H1 (cell line): Measurements from ENCODE around the gene CDC5L. TPM values are rescaled to one million over a fixed set of nuclear protein-coding genes. Genes with fewer than 3 reads are reported as not detected.

ENCODE experiments used
- CBX8 ChIP-seq: fragments of 300-800, 300-1000 bp; sonication (generic); IDR thresholded peaks from 2 replicates; pipeline ENCODE4 v1.7.1; 2016; ENCODE audit warnings: low read depth, low read length, borderline replicate concordance
- CTBP2 ChIP-seq: IDR thresholded peaks from 2 replicates; pipeline ENCODE4 v1.7.0; 2011; ENCODE audit warnings: borderline replicate concordance, mild to moderate bottlenecking, moderate library complexity, mixed read lengths, low read length; ENCODE audit not compliant: insufficient read depth, insufficient read length
- EP300 ChIP-seq, 2 experiments: IDR thresholded peaks; 1 replicate in 1 of 2; 2 replicates in 1 of 2; pipeline ENCODE4 v1.6.1; 2011 to 2012; ENCODE audit warnings: low read depth in 2 of 2, low read length in 2 of 2, mild to moderate bottlenecking in 2 of 2, borderline replicate concordance in 1 of 2, inconsistent platforms in 1 of 2, moderate library complexity in 1 of 2
- FOSL1 ChIP-seq: IDR thresholded peaks from 2 replicates; pipeline ENCODE4 v1.6.1; 2011; ENCODE audit warnings: mild to moderate bottlenecking, low read depth, low read length, moderate library complexity; ENCODE audit not compliant: insufficient read depth
- NANOG ChIP-seq: IDR thresholded peaks from 2 replicates; pipeline ENCODE4 v1.6.1; 2011; ENCODE audit warnings: low read length, low read depth, mild to moderate bottlenecking, inconsistent platforms; ENCODE audit not compliant: insufficient read depth, poor library complexity, severe bottlenecking
- polyA plus RNA-seq, 7 experiments: library from polyadenylated mRNA; depleted of rRNA in 3 of 7; stranded (reverse) in 5 of 7; unstranded in 2 of 7; fragments of >200 nt in 5 of 7; fragments of 200-250 nt in 2 of 7; gene quantifications; 1 replicate in 5 of 7; 2 replicates in 1 of 7; 4 replicates in 1 of 7; pipeline versions ENCODE4 v1.2.1 to v1.2.3, GENCODE V29; 2011 to 2013; ENCODE audit warnings: missing spikeins in 2 of 7, mixed read lengths in 2 of 7
- total RNA-seq: library from RNA; stranded (reverse); fragmentation: NEBNext Ultra II Directional; extraction: Animal tissue kit (Norgen Biotek cat#: 25700); gene quantifications from 2 replicates; pipeline ENCODE4 v1.2.1, GENCODE V29; 2021

The CDC5L gene
- total and polyA plus RNA-seq, 2 of the 8 experiments (the other 6 are each of a cell fraction or from before 2014, with no cell fraction given) = 8.4 to 32.8 TPM

GRCh38 chr6:44367681-44368080 is 19.8 kb upstream of the CDC5L start (continued):
- no peak for TF ChIP-seq EP300 (IDR thresholded peaks at IDR 0.05; ENCODE audit: borderline replicate concordance in 1 of 2, low read depth in 2 of 2, low read length in 2 of 2)
- no peak for TF ChIP-seq NANOG
- no peak for TF ChIP-seq FOSL1
- TF ChIP-seq CTBP2 = no peak
- TF ChIP-seq CBX8 = no peak
- TF ChIP-seq, all 59 proteins: peak for 0
